Stimulated activated CD4-positive, alpha-beta T cell treated with anti-CD3 and anti-CD28 coated beads, Interleukin-1b, Interleukin-23, amount 100 ng/mL, for 24 hours (primary cell): ENCODE measurements around the gene ABHD2.

Experiments used
- DNase-seq, 4 experiments: peaks; one replicate each; pipeline ENCODE4 v3.0.0-alpha.2; 2020; ENCODE audit warnings: low read depth in 4 of 4, low spot score in 1 of 4

ABHD2 gene

GRCh38 chr15:89161666-89162065 lies 73.4 kb downstream of the ABHD2 start:
- no peak for DNase-seq

GRCh38 chr15:89163271-89164055 lies 75.2 kb downstream of the ABHD2 start:
- no peak for DNase-seq

- no peak for DNase-seq
Observed at GRCh38 chr15:89164712-89165211, 76.5 kb downstream of the ABHD2 start.

GRCh38 chr15:89165677-89166076 lies 77.4 kb downstream of the ABHD2 start:
- no peak for DNase-seq

- DNase-seq = peak; percentile 37 to 63 (median 52)
Observed at GRCh38 chr15:89167267-89168176, 79.3 kb downstream of the ABHD2 start.

GRCh38 chr15:89168316-89168833 lies 80.1 kb downstream of the ABHD2 start:
- DNase-seq = no peak

GRCh38 chr15:89170364-89170763 lies 82.1 kb downstream of the ABHD2 start:
- no peak for DNase-seq

GRCh38 chr15:89171136-89172072 lies 83.1 kb downstream of the ABHD2 start:
- no peak for DNase-seq

- no peak for DNase-seq
Observed at GRCh38 chr15:89172921-89173320, 84.7 kb downstream of the ABHD2 start.

- no peak for DNase-seq
Observed at GRCh38 chr15:89174476-89174875, 86.2 kb downstream of the ABHD2 start.

GRCh38 chr15:89175617-89176191 lies 87.4 kb downstream of the ABHD2 start:
- no peak for DNase-seq

- DNase-seq = no peak
Observed at GRCh38 chr15:89177116-89177515, 88.9 kb downstream of the ABHD2 start.

- DNase-seq = peak; percentile 29 to 51 (median 40)
Observed at GRCh38 chr15:89177633-89178306, 89.5 kb downstream of the ABHD2 start.

GRCh38 chr15:89178307-89178977 lies 90.2 kb downstream of the ABHD2 start:
- no peak for DNase-seq

- peak in 1 of 4 experiments; percentile 55 for DNase-seq
Observed at GRCh38 chr15:89179966-89180875, 92.0 kb downstream of the ABHD2 start.

GRCh38 chr15:89184357-89184756 lies 96.1 kb downstream of the ABHD2 start:
- no peak for DNase-seq

GRCh38 chr15:89184886-89185526 lies 96.8 kb downstream of the ABHD2 start:
- DNase-seq = no peak

GRCh38 chr15:89186803-89187202 lies 98.5 kb downstream of the ABHD2 start:
- DNase-seq = no peak
